Suprapubic skin (tissue), 4 donors: ENCODE results near the gene PCBD1. TPM values are rescaled to one million over a fixed set of nuclear protein-coding genes. Genes with fewer than 3 reads are reported as not detected.

Experiments
- DNase-seq, 2 donors: peaks; one replicate each; pipeline ENCODE4 v3.0.0-alpha.2; 2019; ENCODE audit warnings: low spot score in 2 of 2
- H3K27ac ChIP-seq: fragments of 200-600 bp; sonication (generic); one replicate; pipeline ENCODE4 v1.5.1; 2019
- H3K27me3 ChIP-seq: fragments of 200-600 bp; sonication (generic); one replicate; pipeline ENCODE4 v1.5.1; 2019
- H3K36me3 ChIP-seq: fragments of 200-600 bp; sonication (generic); one replicate; pipeline ENCODE4 v1.5.1; 2019
- H3K4me1 ChIP-seq: fragments of 200-600 bp; sonication (generic); one replicate; pipeline ENCODE4 v1.5.1; 2019
- H3K4me3 ChIP-seq: fragments of 200-600 bp; sonication (generic); one replicate; pipeline ENCODE4 v1.5.1; 2019; ENCODE audit warnings: mild to moderate bottlenecking
- H3K9me3 ChIP-seq: fragments of 200-600 bp; sonication (generic); one replicate; pipeline ENCODE4 v1.5.1; 2019
- CTCF ChIP-seq, 2 donors: fragments of 200-600 bp in 1 of 2; fragments of 450-650 bp in 1 of 2; sonication (generic) in 1 of 2; IDR thresholded peaks; one replicate each; pipeline ENCODE4 v1.5.1; 2016 to 2019; ENCODE audit warnings: antibody characterized with exemption in 2 of 2, mild to moderate bottlenecking in 1 of 2, moderate library complexity in 1 of 2
- EP300 ChIP-seq: sonication (generic); formaldehyde crosslinking; IDR thresholded peaks from one replicate; pipeline ENCODE4 v1.6.1; 2017; ENCODE audit warnings: antibody characterized with exemption
- POLR2A ChIP-seq, 2 donors: fragments of 450-650 bp; IDR thresholded peaks; one replicate each; pipeline ENCODE4 v1.6.1; 2017; ENCODE audit warnings: antibody characterized with exemption in 2 of 2, mild to moderate bottlenecking in 2 of 2, moderate library complexity in 2 of 2
- POLR2AphosphoS5 ChIP-seq, 3 donors: sonication (generic); formaldehyde crosslinking; IDR thresholded peaks; one replicate each; pipeline ENCODE4 v1.6.1; 2017; ENCODE audit warnings: antibody characterized with exemption in 3 of 3
- WGBS: methylation state at CpG from one replicate; pipeline ENCODE4 v1.1.5; 2018; 5-methylcytosine and 5-hydroxymethylcytosine counted together
- total RNA-seq, 4 donors: library from RNA; depleted of rRNA; stranded (reverse); fragments of >200 nt; gene quantifications; one replicate each; pipeline ENCODE4 v1.1.0, GENCODE V29; 2016

PCBD1 gene
- total RNA-seq, 4 donors from 2014 or later, result 24.2 to 47.0 (median 35.2) TPM

GRCh38 chr10:70837660-70838059, 50.7 kb downstream of the PCBD1 start:
- Histone ChIP-seq H3K27ac (no peak overlapping the region), H3K4me3 (no peak overlapping the region), H3K9me3 (no peaks in the 10 kb centered on the region), H3K4me1 (no peaks in the 10 kb centered on the region), H3K27me3 (no peaks in the 10 kb centered on the region), H3K36me3 (peaks cover under 1% of the 10 kb centered on the region)
- WGBS, result 96% methylated on average over 3 of the region's 3 CpGs
- no peak for DNase-seq
- no peak for TF ChIP-seq EP300
- no peak for TF ChIP-seq CTCF (IDR thresholded peaks at IDR 0.05)
- TF ChIP-seq POLR2AphosphoS5 (IDR thresholded peaks at IDR 0.05), result no peak
- TF ChIP-seq POLR2A (IDR thresholded peaks at IDR 0.05), result no peak

GRCh38 chr10:70836319-70836718, 52.0 kb downstream of the PCBD1 start:
- Histone ChIP-seq H3K27me3 (no peaks in the 10 kb centered on the region), H3K4me3 (no peak overlapping the region), H3K36me3 (peaks cover under 1% of the 10 kb centered on the region), H3K4me1 (no peaks in the 10 kb centered on the region), H3K27ac (no peak overlapping the region), H3K9me3 (no peaks in the 10 kb centered on the region)
- 71% methylated on average over 2 of the region's 2 CpGs for WGBS
- DNase-seq, result no peak
- TF ChIP-seq EP300 (no peak), POLR2A (IDR thresholded peaks at IDR 0.05) (no peak), POLR2AphosphoS5 (IDR thresholded peaks at IDR 0.05) (no peak), CTCF (IDR thresholded peaks at IDR 0.05) (no peak)

GRCh38 chr10:70834441-70835151, 53.8 kb downstream of the PCBD1 start:
- TF ChIP-seq POLR2AphosphoS5 (IDR thresholded peaks at IDR 0.05) (no peak), POLR2A (IDR thresholded peaks at IDR 0.05) (no peak), EP300 (no peak), CTCF (IDR thresholded peaks at IDR 0.05) (no peak)
- no peak overlapping the region for H3K27ac ChIP-seq
- DNase-seq, result no peak
- H3K36me3 ChIP-seq, result peaks cover 4% of the 10 kb centered on the region
- no peaks in the 10 kb centered on the region for H3K27me3 ChIP-seq
- WGBS, result 89% methylated on average over 7 of the region's 7 CpGs
- peaks cover 10% of the 10 kb centered on the region for H3K4me1 ChIP-seq
- no peak overlapping the region for H3K4me3 ChIP-seq
- no peaks in the 10 kb centered on the region for H3K9me3 ChIP-seq

- peaks cover 4% of the 10 kb centered on the region for H3K36me3 ChIP-seq
- TF ChIP-seq CTCF (IDR thresholded peaks at IDR 0.05) (no peak), POLR2AphosphoS5 (IDR thresholded peaks at IDR 0.05) (no peak), EP300 (no peak), POLR2A (IDR thresholded peaks at IDR 0.05) (no peak)
- H3K4me1 ChIP-seq, result peaks cover 11% of the 10 kb centered on the region
- H3K27ac ChIP-seq, result no peak overlapping the region
- H3K27me3 ChIP-seq, result no peaks in the 10 kb centered on the region
- no peak for DNase-seq
- no peak overlapping the region for H3K4me3 ChIP-seq
- 94% methylated on average over 5 of the region's 5 CpGs for WGBS
- H3K9me3 ChIP-seq, result no peaks in the 10 kb centered on the region
Measured at GRCh38 chr10:70834021-70834420, 54.3 kb downstream of the PCBD1 start.

- peaks cover 4% of the 10 kb centered on the region for H3K36me3 ChIP-seq
- H3K4me3 ChIP-seq, result no peak overlapping the region
- no peak overlapping the region for H3K27ac ChIP-seq
- peaks cover 11% of the 10 kb centered on the region for H3K4me1 ChIP-seq
- no peaks in the 10 kb centered on the region for H3K27me3 ChIP-seq
- 88% methylated on average over 2 of the region's 2 CpGs for WGBS
- TF ChIP-seq EP300 (no peak), POLR2A (IDR thresholded peaks at IDR 0.05) (no peak), CTCF (IDR thresholded peaks at IDR 0.05) (no peak)
- no peaks in the 10 kb centered on the region for H3K9me3 ChIP-seq
- no peak for DNase-seq
Measured at GRCh38 chr10:70833601-70834000, 54.8 kb downstream of the PCBD1 start.

Other genes starting within 250 kb of the PCBD1 start
- gene ADAMTS14, start 216.1 kb downstream of the PCBD1 start, total RNA-seq, result under 1 TPM; 0.15 to 0.51 (median 0.40) TPM
- gene TBATA, start 103.2 kb downstream of the PCBD1 start, total RNA-seq, result under 1 TPM in 1 of 4 donors, not detected in 3; 0.68 TPM
- 10 to 100 TPM; 54.4 to 80.1 (median 59.6) TPM for gene SGPL1, start 72.6 kb downstream of the PCBD1 start, total RNA-seq